Fibroblast of skin of left biceps (primary cell): Measurements from ENCODE around the gene RASGRP2.

Source experiments
- DNase-seq, 2 experiments: peaks; one replicate each; pipeline ENCODE4 v3.0.0-alpha.2; 2013; ENCODE audit warnings: low read depth in 2 of 2

Gene RASGRP2

GRCh38 chr11:64743591-64744543 is at the start of gene RASGRP2:
TSS of gene RASGRP2 (minus strand) at chr11:64744142. CDS start at chr11:64742866, 1,276 bp downstream.
- no peak for DNase-seq

- DNase-seq, result no peak
Observed at GRCh38 chr11:64792482-64792881, 48.5 kb upstream of the RASGRP2 start.

GRCh38 chr11:64791781-64792291 is 47.9 kb upstream of the RASGRP2 start:
- DNase-seq, result no peak

GRCh38 chr11:64790205-64791095 is 46.5 kb upstream of the RASGRP2 start:
- no peak for DNase-seq

- DNase-seq, result no peak
Observed at GRCh38 chr11:64789331-64790204, 45.6 kb upstream of the RASGRP2 start.

- no peak for DNase-seq
Observed at GRCh38 chr11:64788321-64789215, 44.6 kb upstream of the RASGRP2 start.

GRCh38 chr11:64787526-64788320 is 43.8 kb upstream of the RASGRP2 start:
- DNase-seq, result no peak

GRCh38 chr11:64786308-64786707 is 42.4 kb upstream of the RASGRP2 start:
- no peak for DNase-seq

- DNase-seq, result no peak
Observed at GRCh38 chr11:64784813-64785581, 41.1 kb upstream of the RASGRP2 start.

GRCh38 chr11:64778473-64779298 is 34.7 kb upstream of the RASGRP2 start, which contains the start of gene SF1:
TSS of gene SF1 (minus strand) at chr11:64778542. CDS start at chr11:64778392, 150 bp downstream.
- DNase-seq, result peak; percentile 100

- no peak for DNase-seq
Observed at GRCh38 chr11:64778223-64778472, 34.2 kb upstream of the RASGRP2 start.

- DNase-seq, result peak; percentile 47 to 54
Observed at GRCh38 chr11:64777449-64778222, 33.7 kb upstream of the RASGRP2 start.

GRCh38 chr11:64776875-64777274 is 32.9 kb upstream of the RASGRP2 start:
- DNase-seq, result no peak

- no peak for DNase-seq
Observed at GRCh38 chr11:64776425-64776824, 32.5 kb upstream of the RASGRP2 start.

GRCh38 chr11:64774144-64774543 is 30.2 kb upstream of the RASGRP2 start:
- no peak for DNase-seq

GRCh38 chr11:64772303-64773018 is 28.5 kb upstream of the RASGRP2 start:
- DNase-seq, result no peak
